T-helper 1 cell treated with Interleukin-12 subunit alpha and Interleukin-12 subunit beta and Interleukin-4 antibody, amounts not matched to agents 30 ng/mL and 1 ng/mL, for 36 hours (primary cell): ENCODE measurements around the gene PHF12. TPM values are rescaled to one million over a fixed set of nuclear protein-coding genes. Genes with fewer than 3 reads are reported as not detected.

Experiments
- intact Hi-C: fragments of 100-400 bp; cut with micrococcal nuclease; formaldehyde crosslinking; loops from one replicate; pipeline ENCODE4 v1.15.1; 2024
- total RNA-seq: library from RNA; stranded (reverse); gene quantifications from 2 replicates; pipeline ENCODE4 v1.2.3, GENCODE V29; 2022

PHF12 gene
- total RNA-seq, 1 donor from 2014 or later, result 78.5 TPM

- intact Hi-C loops, result no loop called here
Observed at GRCh38 chr17:28906706-28907438, 44.4 kb downstream of the PHF12 start.

GRCh38 chr17:28906276-28906675 lies 45.0 kb downstream of the PHF12 start:
- intact Hi-C loops, result no loop called here

DNA sequence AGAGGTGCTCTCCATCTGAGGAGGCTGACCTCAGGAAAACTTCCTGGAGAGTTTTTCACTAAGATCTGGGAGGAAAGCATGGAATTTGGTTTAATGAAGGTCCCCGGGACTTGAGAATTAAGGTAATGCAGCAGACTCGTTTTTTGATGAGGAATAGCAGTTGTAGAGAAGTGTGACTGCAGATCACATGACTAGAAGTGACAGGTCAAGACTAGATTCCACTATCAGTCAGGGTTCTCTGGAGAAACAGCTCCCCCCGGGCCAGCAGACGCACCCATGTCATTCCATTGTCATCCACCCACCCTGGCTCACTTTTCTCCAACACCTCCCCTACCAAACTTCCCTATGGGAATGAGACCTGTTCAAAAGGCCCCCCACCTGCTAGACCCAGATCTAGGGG lies 46.5 kb downstream of the PHF12 start:
- intact Hi-C loops, result no loop called here

DNA sequence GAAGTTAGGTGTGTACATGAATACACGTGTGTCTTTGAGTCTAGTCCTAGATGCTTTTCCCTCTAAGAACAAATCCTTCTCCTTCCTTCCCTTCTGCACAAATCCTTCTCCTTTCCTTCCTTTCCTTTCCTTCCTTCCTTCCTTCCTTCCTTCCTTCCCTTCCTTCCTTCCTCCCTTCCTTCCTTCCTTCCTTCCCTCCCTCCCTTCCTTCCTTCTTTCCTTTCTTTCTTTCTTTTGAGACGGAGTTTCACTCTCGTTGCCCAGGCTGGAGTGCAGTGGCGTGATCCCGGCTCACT lies 47.8 kb downstream of the PHF12 start:
- intact Hi-C loops, result loop anchor here (1.0 to 2.0 kb wide), 11 partner anchors 13 to 332 kb away; partner anchors contain the start of genes BLTP2, FAM222B and PIGS

GRCh38 chr17:28902819-28903545 lies 48.3 kb downstream of the PHF12 start, which contains the start of gene DHRS13:
TSS of gene DHRS13 (minus strand) at chr17:28903079. CDS start at chr17:28902944, 135 bp downstream.
- intact Hi-C loops, result loop anchor here (1.0 to 2.0 kb wide), 12 partner anchors 10 to 332 kb away; partner anchors contain the start of genes BLTP2, FAM222B and PIGS

GRCh38 chr17:28901866-28902818 lies 49.2 kb downstream of the PHF12 start:
- intact Hi-C loops, result loop anchor here (1.0 to 2.0 kb wide), 2 partner anchors 9 to 257 kb away; partner anchors contain the start of gene BLTP2

DNA sequence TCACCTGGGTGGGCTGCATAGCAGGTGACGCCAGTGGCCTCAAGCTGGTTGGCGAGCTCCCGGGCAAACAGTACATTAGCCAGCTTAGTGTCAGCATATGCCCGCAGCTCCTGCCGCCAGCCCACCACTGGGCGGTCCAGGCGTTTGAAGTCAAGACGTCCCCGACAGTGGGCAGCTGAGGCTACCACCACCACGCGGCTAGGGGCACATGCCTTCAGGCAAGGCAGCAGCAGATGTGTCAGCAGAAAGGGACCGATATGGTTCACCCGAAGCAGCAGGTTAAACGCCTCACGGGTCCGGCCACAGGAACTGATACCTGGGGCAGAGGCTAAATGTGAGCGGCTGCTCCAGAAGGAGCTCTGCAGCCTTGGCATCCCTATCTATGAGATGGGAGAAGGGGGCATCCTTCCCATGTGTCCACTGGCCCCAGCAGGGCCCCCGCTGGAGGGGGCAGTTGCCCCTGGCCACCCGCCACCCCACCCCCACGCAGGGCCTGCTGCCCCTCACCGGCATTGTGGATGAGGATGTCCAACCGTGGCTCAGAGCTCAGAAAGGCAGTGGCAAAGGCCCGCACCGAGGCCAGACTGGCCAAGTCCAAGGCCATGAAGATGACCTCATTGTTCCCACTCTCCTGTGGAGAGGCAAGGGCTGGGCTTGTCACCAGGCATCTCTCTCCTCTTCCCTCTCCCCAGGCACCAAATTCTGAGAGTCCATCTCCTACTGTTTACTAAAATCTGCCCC lies 50.2 kb downstream of the PHF12 start:
- intact Hi-C loops, result no loop called here

GRCh38 chr17:28899212-28899815 lies 52.0 kb downstream of the PHF12 start:
- intact Hi-C loops, result no loop called here

DNA sequence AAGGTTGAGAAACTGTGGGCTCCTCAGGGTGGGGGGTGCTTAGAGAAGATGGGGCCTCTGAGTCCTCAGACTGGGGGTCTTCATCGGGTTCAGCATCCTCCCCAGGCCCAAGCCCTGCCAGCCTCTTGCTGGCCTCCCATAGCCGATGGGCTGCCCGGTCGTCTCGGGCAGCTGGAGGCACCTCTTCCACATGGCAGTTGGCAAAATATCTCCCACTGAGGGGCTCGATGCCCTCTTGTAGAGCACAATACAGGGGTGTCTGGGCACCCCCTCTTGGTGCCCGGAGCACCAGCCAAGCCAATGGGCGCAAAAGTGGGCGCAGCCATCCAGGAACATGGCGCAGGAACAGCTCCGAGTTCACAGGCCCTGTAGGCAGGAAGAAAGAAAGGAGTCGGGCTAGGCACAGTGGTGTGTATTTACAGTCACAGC lies 52.8 kb downstream of the PHF12 start:
- intact Hi-C loops, result no loop called here

GRCh38 chr17:28897769-28898526 lies 53.4 kb downstream of the PHF12 start:
- intact Hi-C loops, result loop anchor here (1.0 kb wide), 1 partner anchor 44 kb away; no protein-coding TSS in a partner anchor

DNA sequence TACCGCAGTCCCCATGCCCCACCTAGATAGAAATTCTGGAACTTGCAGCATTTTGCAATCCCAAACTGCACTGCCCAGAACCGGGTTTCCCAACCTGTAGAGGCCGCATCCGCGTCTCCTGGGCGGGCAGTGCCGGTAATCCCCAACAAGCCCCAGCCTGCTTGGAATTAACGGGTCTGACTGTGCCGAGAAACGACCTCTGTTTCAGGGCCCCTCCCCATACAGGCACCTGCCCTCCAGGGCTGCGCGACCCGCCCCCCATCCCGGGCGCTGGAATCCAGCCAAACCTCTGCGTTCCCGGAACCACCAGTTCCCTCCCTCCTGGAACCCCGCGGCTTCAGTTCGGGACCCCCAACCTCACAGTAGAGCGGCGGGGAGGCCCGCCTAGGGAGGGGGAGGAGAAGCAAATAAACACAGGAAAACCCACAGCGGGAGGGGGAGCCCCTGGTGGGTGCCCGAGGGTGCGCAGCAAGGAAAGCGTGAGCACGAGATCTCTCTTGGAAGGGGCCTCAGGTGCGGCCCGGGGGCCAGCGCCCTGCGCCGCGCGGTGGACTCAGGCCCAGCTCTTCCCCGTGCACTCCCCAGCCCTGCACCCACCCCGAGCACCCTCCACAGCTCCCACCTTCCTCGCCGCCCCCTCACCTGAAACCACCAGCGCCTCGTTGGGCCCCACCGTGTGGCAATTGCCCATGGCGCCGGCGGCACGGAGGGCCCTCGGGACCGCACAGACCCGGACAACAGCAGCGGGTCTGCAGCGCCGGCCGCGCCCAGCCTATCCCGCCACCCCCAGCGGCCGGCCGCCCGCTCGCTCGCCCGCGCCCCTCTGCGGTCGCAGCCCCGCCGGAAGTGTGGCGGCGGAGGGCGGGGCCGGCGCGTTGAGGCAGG lies 54.2 kb downstream of the PHF12 start, which contains the start of gene FLOT2:
Gene FLOT2 (minus strand): TSS at position 850 of the 885 bp plus-strand sequence. CDS start 159 bp downstream, at position 691.
- intact Hi-C loops, result loop anchor here (1.0 kb wide), 1 partner anchor 43 kb away; no protein-coding TSS in a partner anchor

DNA sequence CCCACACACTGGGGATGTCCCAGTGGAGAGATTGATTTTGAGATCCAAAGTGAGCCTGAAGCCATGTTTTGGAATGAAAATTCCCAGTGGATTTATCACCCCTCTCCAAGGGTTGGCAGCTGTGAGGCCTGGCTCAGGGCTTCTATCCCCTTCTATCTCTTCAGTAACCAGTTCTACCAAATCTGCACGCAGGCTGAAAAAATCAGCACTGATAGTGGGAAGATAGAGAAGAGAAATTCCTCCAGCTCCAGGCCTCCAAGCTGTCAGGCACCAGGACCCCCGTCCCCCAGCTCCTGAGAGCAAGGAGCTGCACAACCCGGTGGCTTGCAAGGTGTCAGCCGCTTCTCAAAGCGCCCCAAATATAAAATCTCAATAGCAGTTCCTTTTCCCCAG lies 54.8 kb downstream of the PHF12 start:
- intact Hi-C loops, result no loop called here

DNA sequence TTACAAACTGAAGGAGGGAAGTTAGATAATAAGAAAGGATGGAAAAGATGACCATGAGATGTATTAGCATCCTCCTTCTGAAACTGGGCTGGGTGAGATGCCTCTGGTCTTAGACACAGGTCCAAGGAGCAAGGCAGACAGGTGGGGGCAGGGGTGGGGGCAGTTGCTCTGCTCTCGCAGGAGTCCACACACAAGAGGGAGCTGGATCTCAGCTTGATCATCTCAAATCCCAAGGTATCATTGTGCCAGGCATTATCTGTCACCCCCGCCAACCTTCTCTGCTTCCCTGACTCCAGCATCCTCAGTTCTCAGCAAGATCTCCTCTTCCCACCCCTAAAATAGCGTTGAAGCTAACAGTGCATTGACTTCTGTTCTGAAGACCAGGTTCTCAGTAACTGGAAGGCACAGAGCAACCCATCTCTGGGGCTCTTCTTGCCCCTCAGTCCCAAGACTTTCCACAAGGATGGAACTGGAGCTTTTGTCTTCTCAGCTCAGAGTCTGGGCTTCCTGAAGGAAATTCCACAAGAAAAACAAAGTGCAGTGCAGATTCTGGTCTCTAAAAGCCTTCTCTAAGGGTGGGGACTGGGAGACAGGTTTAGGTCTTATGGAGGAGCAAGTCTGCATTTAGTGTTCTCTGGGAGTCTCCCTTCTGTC lies 55.4 kb downstream of the PHF12 start:
- intact Hi-C loops, result no loop called here

- intact Hi-C loops, result loop anchor here (1.0 to 5.0 kb wide), 4 partner anchors 9 to 231 kb away; partner anchors contain the start of genes SDF2 and SUPT6H
Observed at GRCh38 chr17:28893248-28894183, 57.8 kb downstream of the PHF12 start.

GRCh38 chr17:28892024-28892423 lies 59.3 kb downstream of the PHF12 start:
- intact Hi-C loops, result loop anchor here (2.0 to 5.0 kb wide), 2 partner anchors 21 to 230 kb away; partner anchors contain the start of genes SDF2 and SUPT6H

- intact Hi-C loops, result loop anchor here (5.0 kb wide), 1 partner anchor 229 kb away; the partner anchor contains the start of genes SDF2 and SUPT6H
Observed at GRCh38 chr17:28891201-28891600, 60.1 kb downstream of the PHF12 start.
